Measurements from ENCODE around the gene SHF.

SHF gene

GRCh38 chr15:45199136-45199810 is 11.5 kb upstream of the SHF start:
- DNase-seq, result peak; percentile 53

- DNase-seq, result peak; percentile 98
Measured at GRCh38 chr15:45198337-45199135, 10.8 kb upstream of the SHF start.

- DNase-seq, result no peak
Measured at GRCh38 chr15:45197512-45197911, 9.7 kb upstream of the SHF start.

GRCh38 chr15:45187578-45187893 is 230 bp downstream of the SHF start:
- DNase-seq, result no peak

GRCh38 chr15:45186771-45187577 is 792 bp downstream of the SHF start:
- no peak for DNase-seq

GRCh38 chr15:45185903-45186770 is 1.6 kb downstream of the SHF start:
- no peak for DNase-seq

GRCh38 chr15:45185069-45185779 is 2.5 kb downstream of the SHF start:
- no peak for DNase-seq

GRCh38 chr15:45184562-45185041 is 3.2 kb downstream of the SHF start:
- no peak for DNase-seq

GRCh38 chr15:45183511-45183910 is 4.3 kb downstream of the SHF start:
- DNase-seq, result no peak

- no peak for DNase-seq
Measured at GRCh38 chr15:45182996-45183395, 4.8 kb downstream of the SHF start.

- no peak for DNase-seq
Measured at GRCh38 chr15:45181491-45182285, 6.1 kb downstream of the SHF start.

- DNase-seq, result no peak
Measured at GRCh38 chr15:45180648-45181436, 6.9 kb downstream of the SHF start.

GRCh38 chr15:45180201-45180600 is 7.6 kb downstream of the SHF start:
- no peak for DNase-seq

- peak; percentile 41 for DNase-seq
Measured at GRCh38 chr15:45179221-45179985, 8.4 kb downstream of the SHF start.

- no peak for DNase-seq
Measured at GRCh38 chr15:45177285-45177684, 10.5 kb downstream of the SHF start.

- no peak for DNase-seq
Measured at GRCh38 chr15:45174577-45174976, 13.2 kb downstream of the SHF start.

- no peak for DNase-seq
Measured at GRCh38 chr15:45174069-45174468, 13.7 kb downstream of the SHF start.

- DNase-seq, result no peak
Measured at GRCh38 chr15:45171912-45172311, 15.9 kb downstream of the SHF start.

Data from central memory CD4-positive, alpha-beta T cell (primary cell).